GM18861 (cell line): ENCODE results near the gene LNX1.

ENCODE experiments used
- ATAC-seq: cut with Tn5 transposase; IDR thresholded peaks from one replicate; pipeline ENCODE4 v1.9.1; 2021; ENCODE audit not compliant: unreplicated experiment

LNX1 gene

DNA sequence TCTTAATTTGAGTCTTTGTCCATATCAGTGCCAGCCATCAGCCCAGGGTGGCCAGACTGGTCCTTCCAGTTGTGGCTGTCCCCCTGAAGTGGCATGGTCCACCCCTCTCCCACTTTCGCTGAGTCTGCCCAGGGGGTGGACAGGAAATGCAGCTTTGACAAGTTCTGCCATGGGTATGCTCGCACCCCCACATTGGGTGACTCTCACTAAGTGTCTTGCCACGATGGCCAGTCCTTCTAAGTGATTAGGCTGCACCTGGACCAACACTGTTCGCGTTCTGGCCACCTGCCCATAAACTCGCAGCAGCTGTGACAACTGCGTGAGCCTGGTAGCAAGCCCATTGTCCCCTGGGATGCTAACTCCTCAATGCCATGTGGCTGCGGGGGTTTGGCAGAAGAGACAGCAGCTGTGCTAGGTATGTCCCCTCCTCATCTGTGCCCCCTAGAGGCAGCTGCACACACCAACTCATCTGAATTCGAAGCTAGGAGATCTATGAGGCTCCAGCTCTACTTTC lies 10.0 kb upstream of the LNX1 start:
- ATAC-seq = peak; percentile 73

DNA sequence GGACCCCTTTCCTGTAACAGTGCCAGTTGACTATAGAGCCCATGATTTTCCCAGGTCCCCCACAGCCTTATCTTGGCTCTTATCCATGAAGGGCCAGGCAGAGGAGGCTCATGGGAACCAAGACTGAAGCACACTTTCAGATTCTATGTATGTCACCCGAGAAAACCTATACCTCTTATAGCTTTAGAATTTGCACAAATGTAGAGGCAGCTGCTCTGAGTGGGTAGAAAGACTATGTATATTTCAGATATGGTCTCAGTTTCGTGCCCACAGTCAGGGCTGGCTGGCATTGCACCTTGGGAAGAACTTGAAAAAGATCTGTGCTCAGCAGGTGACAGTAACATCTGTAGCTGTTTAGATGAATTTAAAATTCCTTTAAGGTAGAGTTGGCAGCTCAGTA lies 8.3 kb upstream of the LNX1 start:
- ATAC-seq = no peak

DNA sequence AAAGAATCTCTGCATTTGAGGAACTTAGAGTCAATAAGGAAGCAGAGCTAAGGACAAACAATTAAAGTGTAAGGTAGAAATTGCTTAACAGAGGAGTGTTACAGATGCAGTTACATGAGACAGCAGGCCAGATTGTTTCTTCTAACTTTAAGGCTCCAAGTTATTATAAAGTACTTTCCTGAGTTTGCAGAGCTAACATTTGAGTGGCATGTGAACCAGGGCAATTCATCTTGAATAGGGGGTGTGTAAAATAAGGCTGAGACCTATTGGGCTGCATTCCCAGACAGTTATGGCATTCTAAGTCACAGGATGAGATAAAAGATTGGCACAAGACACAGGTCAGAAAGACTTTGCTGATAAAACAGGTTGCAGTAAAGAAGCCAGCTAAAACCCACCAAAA lies 7.6 kb upstream of the LNX1 start:
- no peak for ATAC-seq

DNA sequence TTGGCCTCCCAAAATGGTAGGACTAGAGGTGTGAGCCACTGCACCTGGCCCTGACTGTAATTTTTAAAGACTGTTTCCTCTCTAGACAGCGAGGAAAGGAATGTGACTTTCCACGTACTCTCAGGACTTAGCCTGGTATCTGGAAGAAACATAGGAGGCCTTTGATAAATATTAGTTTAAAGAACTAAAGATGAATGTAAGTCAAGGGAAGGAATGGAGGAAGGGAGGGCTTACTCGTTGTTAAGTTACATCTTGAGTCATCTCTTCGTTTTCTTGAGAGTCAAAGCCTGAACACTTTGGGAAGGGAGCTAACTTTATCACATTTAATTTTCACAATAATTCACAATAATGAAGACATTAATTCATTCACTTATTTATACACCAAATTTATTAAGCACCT lies 7.2 kb upstream of the LNX1 start:
- ATAC-seq = no peak

DNA sequence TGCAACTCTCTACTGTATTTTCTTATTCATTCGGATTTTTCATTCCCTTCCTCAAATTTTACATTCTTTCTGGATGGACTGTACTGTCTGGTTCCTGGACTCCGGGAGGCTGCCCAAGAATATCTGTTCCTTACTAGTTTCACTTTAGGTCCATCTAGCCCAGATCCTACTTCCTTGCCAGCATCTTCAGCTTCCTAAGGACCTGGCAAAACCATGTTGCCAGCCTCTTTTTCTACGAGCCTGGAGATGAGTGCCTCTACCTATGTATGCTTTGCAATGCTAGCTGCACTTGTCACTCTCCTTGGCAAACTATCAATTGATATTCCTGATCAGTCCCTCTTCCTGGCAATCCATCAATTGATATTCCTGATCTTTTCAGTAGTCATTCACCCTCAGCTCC lies 5.6 kb upstream of the LNX1 start:
- no peak for ATAC-seq

DNA sequence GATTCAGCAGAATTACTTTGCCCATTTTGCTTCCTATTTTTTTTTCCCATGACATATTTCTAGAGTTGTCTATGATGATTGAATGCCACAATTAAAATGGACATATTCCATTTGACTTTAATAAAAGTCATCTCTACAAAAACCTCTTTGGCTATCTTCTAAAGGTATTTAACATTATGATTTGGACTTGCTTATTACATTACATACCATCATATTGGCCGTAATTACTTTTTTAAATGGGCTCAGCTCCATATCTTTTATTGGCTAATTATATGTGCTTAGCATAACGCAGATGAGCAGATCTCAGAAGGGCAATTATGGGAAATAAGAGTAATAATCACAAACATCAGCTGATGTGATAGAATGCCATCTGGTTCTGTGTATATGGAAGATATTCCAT lies 4.5 kb upstream of the LNX1 start:
- no peak for ATAC-seq

DNA sequence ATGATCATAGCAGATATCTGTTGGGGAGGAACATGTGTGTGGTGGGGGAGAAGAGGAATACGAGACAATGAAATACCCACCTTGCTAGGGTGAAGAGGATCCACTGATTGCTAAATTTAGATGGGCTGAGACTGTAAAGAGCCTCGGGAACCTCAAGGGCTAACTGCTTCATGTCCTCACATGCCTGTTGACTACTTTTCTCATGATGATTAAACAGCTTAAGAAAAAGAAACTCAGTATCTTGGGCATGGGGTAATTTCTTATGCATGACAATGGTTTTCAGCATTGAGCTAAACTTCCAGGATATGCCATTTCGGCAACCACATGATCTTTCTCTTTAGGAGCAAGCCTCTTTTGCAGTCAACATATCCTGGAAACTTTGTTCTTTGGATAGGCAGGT lies 3.9 kb upstream of the LNX1 start:
- no peak for ATAC-seq

DNA sequence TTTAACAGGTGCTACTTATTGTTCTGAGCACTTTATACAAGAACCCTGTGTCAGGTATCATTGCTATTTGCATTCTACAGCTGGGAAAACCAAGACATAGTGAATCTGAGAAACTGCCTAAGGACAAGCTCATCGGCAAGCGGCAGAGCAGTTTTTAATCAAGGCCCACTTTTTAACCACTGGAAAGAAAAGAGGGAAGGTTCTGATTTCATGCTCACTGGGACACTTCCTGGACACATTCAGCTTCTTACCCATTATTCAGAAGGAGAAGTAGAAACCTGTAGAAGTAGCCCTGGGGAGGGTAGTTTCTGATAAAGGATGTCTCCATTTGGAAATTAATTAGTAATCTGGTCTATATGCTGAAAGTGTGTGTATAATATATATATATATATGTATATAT lies 2.5 kb upstream of the LNX1 start:
- no peak for ATAC-seq

DNA sequence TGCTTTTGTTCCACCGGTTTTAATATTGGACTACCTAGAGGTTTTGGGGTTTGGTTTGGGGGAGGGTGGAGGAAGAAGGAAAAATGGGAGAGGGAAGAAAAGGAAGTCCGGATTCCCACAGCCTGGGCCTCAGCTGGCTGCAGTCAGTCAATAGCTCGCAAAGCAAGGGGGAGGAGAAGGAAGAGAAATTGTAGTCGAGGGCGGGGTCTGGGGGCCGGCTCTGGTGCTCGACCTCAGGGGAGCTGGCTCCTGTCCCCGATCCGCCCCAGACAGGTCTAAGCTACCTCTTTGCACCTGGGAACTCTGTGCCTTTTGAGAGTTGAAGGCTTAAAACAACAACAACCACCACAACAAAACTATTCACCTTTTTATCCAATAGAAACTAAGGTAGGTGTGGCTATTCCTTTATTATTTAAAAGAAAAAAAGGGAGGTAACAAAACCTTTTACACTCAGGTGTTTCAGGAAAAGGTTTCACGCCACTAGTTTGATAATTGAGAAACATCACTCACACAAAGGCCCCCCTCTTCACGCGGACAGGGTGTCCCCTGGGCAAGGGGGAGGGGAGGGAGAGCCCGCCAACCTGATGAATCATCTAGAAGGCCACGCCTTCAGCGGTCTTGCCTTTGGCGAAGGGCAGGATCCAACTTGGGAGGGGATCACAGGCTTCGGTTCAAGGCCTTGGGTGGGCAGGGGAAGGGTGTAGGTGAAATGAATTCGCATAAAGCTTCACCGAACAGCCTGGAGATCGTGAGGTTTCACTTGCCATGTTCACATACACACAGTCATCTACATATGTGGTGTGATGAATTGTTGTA lies 1.6 kb upstream of the LNX1 start:
- no peak for ATAC-seq

DNA sequence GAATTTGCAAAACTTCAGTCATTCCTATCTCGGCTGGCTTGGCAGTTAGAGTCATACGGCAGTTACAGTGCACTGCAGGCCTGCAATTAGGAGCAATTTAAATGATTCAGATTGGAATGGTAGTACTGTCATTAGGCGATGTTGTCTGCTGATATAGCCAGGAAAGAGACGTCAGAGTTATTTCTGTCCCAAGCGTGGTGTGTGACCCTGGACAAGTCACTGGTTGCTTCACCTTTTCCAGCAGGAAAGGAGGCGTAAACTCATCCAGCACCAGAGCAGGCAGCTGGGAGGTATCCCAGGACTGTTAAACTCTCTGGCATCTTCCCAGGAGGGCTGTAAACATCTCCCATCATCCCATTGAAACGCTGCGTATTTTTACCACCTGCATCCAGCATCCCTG lies 836 bp upstream of the LNX1 start:
- no peak for ATAC-seq

DNA sequence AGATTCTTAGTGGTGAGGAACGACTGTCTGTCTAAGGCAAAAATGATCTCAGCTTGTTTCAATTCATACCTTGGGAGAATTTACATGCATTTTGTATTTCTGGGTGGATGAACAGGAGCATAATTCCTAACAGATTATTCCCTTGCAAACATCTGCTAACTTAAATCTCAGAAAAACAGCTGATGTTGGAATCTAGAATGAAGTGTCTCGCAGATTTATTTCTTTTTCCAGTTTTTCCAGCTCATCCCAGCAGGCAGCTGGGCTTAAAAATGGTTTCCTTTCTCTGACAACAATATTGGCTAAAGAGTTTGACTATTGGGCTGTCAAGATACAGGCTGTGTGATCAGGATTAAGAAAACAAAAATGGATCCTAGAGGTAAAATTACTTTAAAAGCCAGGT lies 1.1 kb downstream of the LNX1 start:
- no peak for ATAC-seq

DNA sequence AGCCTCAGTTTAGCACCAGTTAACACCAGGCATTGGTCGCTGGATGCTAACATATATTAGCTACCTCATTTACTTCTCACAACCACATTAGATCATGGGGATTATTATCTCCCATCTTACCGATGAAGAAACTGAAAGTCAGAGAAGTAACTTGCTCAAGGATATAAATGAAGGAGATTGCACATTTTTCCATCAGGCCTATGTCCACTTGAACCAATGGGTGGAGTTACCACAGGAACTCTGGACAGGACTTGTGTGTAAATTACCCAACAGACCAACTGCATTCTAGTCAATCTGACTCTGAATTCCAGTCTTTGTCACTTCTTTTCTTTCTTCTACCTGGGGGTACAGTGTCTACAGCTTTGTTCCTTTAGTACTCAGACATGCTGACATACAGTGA lies 1.8 kb downstream of the LNX1 start:
- no peak for ATAC-seq

DNA sequence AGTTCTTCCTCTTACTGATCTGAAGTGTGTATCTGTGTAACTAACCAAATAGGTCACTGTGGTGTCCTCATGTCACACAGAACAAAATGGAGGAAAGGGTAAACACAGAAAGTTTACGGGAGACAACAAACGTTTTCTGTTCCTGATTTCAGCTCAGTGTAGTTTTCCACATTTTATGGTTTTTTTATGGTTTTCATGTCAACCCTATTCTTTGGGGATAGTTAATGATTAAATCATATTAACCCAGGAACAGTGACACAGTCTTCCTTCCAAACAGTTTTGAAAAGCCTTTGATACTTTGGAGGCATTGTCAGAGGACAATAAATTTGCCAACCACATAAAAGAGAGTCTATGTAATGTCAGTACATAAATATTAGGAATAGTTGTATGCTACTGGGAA lies 4.2 kb downstream of the LNX1 start:
- ATAC-seq = no peak

DNA sequence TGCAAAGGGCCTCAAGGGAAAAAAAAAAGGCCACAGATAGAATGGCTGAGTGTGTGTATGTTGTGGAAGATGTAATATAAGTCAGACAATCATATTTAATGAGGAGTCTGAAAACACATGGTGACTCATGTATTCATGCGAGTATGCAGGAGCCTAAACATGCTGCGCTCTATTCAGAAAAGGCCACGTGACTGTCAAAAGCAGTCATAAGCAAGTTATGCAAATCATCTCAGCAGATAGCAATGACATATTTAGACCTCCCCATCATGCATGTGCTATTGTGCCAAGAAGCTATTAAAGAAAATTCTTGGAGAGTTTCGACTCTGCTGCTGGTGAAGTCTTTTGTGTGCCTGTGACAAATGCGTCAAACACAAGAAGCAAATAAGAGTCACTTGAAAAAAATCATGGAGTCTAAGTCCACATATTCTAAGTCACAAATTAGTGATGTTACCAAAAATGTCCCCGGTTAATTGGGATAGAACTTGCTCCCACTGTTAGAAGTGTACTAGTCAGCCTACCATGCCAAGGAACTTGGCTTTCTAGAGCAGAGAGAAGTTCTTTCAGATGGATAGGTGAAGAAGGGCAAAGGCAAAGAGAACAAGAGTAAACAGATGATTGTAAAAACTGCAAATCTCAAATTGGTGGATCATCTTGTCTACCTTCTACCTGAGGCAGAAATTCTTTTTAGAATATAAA lies 5.0 kb downstream of the LNX1 start:
- ATAC-seq = no peak

DNA sequence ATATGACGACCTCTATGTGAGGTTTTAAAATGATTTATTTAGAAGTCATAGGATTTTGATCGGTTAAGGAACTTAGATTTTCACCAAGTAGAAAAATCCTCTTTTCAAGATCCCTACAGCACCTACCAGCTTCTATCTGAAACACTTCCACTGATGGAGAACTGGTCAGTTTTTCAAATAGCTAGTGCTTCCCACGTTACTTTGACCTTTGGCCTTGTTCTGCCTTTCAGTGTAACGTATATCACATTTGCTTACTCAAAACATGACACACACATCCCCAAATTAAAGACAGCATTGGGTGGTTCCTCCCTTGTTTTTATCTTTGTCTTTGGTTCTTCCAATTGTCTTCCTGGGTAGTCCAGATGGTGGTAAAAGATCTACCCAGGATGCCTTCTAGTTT lies 6.6 kb downstream of the LNX1 start:
- ATAC-seq = no peak

DNA sequence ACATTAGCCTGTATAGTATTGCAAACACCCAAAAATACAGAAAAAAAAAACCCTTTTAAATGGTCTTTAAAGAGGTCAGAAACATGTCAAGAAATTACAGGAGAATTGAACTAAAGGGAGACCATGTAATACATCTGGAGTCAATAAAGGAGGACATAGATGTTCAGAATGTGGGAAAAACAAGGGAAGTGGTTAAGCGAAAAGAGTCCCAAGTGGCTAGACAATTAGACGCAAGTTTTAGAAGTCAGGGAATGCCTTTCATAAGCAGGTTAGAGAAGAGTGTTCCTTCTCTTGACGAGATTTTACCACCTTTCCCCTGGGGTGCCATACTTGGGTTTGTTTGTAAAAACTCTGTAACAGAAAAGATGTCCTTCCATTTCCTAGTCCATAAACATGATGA lies 7.8 kb downstream of the LNX1 start:
- ATAC-seq = no peak

DNA sequence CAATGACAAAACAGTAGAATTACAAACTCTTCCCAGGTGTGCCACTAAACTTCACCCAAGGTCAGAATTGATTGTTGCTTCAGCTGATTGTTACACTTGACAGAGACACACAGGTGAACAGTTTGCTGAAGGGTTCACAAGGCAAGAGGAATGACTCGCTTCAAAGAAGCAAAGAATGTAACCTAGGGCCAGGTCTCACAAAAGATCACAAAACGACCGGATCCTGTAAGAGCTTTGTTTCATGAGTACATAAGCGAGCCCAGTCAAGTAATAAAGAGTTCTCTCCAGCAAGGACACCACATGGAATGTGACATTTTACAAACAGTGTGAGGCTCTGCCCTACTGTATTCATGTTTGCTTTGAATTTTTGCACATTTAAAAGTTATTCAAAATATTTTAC lies 9.1 kb downstream of the LNX1 start:
- no peak for ATAC-seq

DNA sequence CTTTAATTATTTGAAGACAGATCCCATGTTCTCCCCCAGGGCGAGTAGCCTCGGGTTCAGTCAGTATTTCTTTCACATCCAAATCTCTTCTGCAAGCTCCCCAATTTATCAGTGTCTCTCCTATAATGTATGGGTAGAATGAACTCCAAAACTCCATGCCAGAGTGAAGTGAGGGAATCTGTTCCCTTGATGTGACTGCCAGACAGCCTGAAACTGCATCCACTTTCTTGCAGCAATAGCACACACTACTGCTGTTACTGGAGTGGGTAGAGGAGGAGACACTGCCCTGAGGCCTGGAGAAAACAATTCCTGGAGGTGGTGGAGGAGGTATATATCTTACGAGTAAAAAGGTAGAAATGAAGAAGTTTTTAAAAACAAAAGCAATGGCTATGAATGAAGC lies 11.0 kb downstream of the LNX1 start:
- ATAC-seq = no peak

DNA sequence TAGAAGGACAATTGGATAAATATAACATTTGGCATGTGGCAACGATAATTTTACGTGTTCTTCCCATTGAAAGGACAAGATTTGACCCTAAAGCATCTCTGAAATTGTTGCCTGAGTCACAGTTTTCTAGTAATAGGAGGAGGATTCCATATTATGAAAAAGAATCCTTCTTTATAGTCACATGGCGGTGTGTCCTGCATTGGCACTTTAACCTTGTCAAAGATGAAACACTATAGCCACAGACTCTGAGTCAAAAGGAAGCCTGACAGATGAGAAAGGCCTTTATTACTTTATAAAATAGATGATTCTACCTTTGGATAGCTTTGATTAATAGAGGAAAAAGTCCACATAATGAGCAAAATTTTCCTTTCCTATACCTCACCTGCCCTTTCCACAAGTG lies 11.5 kb downstream of the LNX1 start:
- no peak for ATAC-seq

DNA sequence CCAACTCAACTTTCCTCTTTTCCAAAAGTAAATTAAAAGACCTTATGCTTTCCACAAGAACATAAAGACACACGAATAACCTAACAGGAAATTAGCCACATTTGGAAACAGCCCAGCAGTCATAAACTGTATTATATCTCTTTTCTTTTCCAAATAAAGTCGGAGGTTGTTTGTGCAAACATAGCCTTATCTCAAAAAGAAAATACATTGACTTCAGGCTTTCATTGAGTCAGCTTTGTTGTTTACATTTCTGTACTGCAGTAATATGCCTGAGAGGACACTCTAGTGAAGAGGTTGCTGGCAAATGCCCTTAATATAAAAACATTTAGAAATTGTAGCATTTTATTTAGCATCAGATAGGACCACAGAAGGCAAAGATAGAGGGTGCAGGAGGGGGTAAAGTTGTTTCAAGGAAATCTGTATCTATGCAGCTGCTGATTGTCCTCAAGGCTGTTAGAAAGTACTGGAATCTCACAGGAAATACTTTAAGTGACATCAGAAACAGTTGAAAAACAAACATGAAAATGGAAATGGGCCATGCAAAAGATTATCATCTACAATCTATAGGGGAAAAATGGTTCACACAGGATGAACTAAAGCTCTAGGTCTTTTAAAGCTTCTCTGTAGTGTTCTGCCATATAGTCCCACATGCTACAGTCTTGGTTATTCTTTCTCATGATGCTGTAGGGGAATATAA lies 14.5 kb downstream of the LNX1 start:
- no peak for ATAC-seq

DNA sequence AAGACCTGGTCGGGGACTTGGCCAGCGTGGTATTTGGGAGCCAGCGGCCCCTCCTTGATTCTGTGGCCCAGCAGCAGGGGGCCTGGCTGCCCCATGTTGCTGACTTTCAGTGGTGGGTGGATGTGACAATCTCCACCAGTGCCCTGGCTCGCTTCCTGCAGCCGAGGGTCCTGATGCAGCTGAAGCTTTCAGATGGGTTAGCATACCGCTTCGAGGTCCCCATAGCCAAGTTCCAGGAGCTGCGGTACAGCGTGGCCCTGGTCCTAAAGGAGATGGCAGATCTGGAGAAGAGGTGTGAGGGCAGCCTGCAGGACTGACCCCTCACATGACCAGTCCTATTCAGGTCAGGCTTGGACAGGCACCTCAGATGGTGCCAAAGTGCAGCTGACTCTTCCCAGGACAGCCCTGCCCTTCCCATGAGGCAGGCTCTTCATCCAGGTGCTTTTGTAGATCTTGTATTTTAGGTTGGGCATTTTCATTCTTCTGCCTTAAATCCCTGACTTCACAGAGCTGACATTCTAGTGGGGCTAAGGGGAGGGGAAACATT lies 15.1 kb downstream of the LNX1 start:
- ATAC-seq = no peak

DNA sequence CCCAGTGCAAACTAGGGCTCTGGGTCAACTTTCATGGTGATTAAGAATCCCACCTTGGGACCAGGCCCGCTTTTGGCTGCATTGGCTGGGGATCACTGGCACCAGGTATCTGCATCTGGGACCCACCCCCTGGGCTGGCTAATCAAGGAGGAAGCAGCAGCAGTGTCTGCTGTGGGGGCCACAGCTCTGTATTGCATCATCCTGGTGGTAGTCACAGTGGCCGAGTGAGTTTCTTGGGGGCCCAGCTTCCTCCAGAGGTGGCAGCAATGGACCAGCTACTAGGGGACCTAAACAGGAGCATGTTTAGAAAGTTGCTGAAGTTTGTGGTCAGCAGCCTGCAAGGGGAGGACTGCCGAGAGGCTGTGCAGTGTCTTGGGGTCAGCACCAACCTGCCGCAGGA lies 15.7 kb downstream of the LNX1 start:
- ATAC-seq = no peak
